SH-SY5Y (cell line): Measurements from ENCODE around the gene MAP3K5.

Experiments
- GATA2 ChIP-seq: IDR thresholded peaks from 2 replicates; pipeline ENCODE4 v1.6.1; 2011; ENCODE audit warnings: mild to moderate bottlenecking, low read depth, low read length
- GATA3 ChIP-seq: IDR thresholded peaks from 2 replicates; pipeline ENCODE4 v1.6.1; 2011; ENCODE audit warnings: low read depth, mild to moderate bottlenecking, low read length, moderate library complexity

GRCh38 chr6:136553166-136553787 lies 239.0 kb downstream of the MAP3K5 start:
- TF ChIP-seq GATA2 (no peak), GATA3 (no peak)
